HUES48 (cell line): ENCODE results near the gene SAMM50.
"Not testable (repeated sequence)": the region's sequence is repeated elsewhere in the genome, so short reads cannot be mapped to it uniquely, and the experiment has no call there.

Source experiments
- H3K27ac ChIP-seq: one replicate; pipeline ENCODE4 v1.7.0; 2013; ENCODE audit warnings: low read depth, low read length, inconsistent platforms
- H3K27me3 ChIP-seq: 2 replicates; pipeline ENCODE4 v1.6.1; 2013; ENCODE audit warnings: mild to moderate bottlenecking, low read length; ENCODE audit not compliant: control insufficient read depth, insufficient read depth
- H3K36me3 ChIP-seq: 2 replicates; pipeline ENCODE4 v1.6.1; 2013; ENCODE audit warnings: low read length; ENCODE audit not compliant: control insufficient read depth, insufficient read depth
- H3K4me1 ChIP-seq: 2 replicates; pipeline ENCODE4 v1.6.1; 2013; ENCODE audit warnings: mild to moderate bottlenecking, low read length; ENCODE audit not compliant: control insufficient read depth, insufficient read depth
- H3K4me3 ChIP-seq: 2 replicates; pipeline ENCODE4 v1.5.1; 2013; ENCODE audit warnings: mild to moderate bottlenecking, low read depth, low read length
- H3K9ac ChIP-seq: 2 replicates; pipeline ENCODE4 v1.6.1; 2013; ENCODE audit warnings: mild to moderate bottlenecking, low read depth, low read length, moderate library complexity
- H3K9me3 ChIP-seq: 2 replicates; pipeline ENCODE4 v1.6.1; 2013; ENCODE audit warnings: low read length; ENCODE audit not compliant: control insufficient read depth, insufficient read depth

Gene SAMM50

DNA sequence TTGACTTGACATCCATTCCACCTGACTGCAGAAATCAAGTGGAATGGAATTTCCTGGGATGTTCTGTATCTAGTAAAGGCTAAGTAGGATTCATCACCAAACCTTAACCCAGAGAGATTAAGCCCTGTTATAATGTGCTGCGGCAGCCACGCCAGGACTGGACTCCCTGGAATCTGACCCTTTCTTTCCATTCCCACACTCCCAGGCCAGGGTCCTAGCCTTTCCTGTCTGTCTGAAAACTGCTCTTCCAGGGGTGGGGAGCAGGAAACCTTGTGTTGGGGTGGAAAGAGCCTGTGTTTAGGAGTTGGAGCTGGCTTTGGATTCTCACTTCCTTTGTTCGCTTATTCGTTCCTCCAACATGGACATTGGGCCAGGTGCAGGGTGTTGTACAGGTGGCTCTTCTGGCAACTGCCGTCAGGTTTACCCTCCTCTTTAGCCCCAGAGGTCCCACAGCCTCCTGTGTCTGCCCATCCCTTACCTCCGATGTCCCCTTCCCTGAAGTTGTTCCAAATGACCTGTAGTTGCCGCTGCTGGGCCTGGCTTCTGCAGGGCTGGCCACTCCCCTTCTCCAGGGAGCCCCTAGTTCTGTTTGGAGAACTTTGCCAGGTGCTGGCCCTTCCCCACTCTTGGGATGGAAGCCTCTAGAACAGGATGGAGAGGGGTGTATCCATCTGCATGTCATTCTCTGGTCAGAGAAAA, 48.3 kb downstream of the SAMM50 start:
- H3K27me3 ChIP-seq, result no peaks in the 10 kb centered on the region
- peaks cover 9% of the 10 kb centered on the region for H3K36me3 ChIP-seq
- H3K4me1 ChIP-seq, result no peaks in the 10 kb centered on the region
- H3K4me3 ChIP-seq, result no peak overlapping the region
- no peak overlapping the region for H3K27ac ChIP-seq
- no peaks in the 10 kb centered on the region for H3K9me3 ChIP-seq
- H3K9ac ChIP-seq, result no peak overlapping the region

DNA sequence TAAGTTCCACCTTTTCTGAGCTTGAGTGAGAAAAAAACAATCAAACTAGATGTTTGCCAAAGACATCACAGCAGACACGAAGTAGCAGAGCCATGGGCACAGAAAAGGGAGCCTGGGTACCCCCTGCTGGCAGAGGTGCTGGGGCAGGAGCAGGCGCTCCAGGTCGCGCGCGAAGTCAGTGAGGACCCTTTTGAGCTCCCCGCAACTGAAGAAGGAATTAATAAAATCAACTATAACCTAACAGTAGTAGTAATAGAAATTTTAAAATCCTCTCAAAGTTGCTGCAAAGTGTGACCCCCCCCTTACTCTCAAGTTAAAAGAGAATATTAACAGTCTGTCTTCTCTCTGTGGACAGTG, 48.8 kb downstream of the SAMM50 start:
- no peaks in the 10 kb centered on the region for H3K27me3 ChIP-seq
- no peak overlapping the region for H3K9ac ChIP-seq
- no peaks in the 10 kb centered on the region for H3K9me3 ChIP-seq
- H3K27ac ChIP-seq, result no peak overlapping the region
- H3K36me3 ChIP-seq, result peaks cover 4% of the 10 kb centered on the region
- no peaks in the 10 kb centered on the region for H3K4me1 ChIP-seq
- H3K4me3 ChIP-seq, result no peak overlapping the region

DNA sequence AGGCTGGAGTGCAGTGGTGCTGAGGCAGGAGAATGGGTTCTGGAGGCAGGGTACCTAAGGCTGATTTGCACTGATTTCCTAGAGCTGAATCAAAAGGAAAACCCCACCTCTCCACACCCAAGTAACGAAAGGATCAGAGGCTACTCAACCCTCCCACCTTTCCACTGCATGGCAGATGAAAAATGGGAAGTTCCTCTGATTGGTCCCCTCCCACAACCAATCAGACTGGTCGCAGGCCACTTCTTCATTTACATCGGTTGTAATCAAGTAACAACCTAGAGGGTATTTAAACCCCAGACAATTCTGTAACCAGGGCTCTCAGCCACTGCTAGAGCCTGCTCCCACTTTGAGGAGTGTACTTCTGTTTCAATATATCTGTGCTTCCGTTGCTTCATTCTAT, 50.3 kb downstream of the SAMM50 start:
- H3K4me1 ChIP-seq, result no peaks in the 10 kb centered on the region
- no peaks in the 10 kb centered on the region for H3K9me3 ChIP-seq
- no peak overlapping the region for H3K4me3 ChIP-seq
- no peak overlapping the region for H3K27ac ChIP-seq
- no peaks in the 10 kb centered on the region for H3K27me3 ChIP-seq
- no peaks in the 10 kb centered on the region for H3K36me3 ChIP-seq
- no peak overlapping the region for H3K9ac ChIP-seq

GRCh38 chr22:44012162-44012561, 56.9 kb downstream of the SAMM50 start:
- H3K36me3 ChIP-seq, result no peaks in the 10 kb centered on the region
- H3K4me3 ChIP-seq, result no peak overlapping the region
- no peaks in the 10 kb centered on the region for H3K27me3 ChIP-seq
- no peak overlapping the region for H3K9ac ChIP-seq
- H3K4me1 ChIP-seq, result no peaks in the 10 kb centered on the region
- H3K9me3 ChIP-seq, result no peaks in the 10 kb centered on the region
- no peak overlapping the region for H3K27ac ChIP-seq

GRCh38 chr22:44012591-44012990, 57.3 kb downstream of the SAMM50 start:
- Histone ChIP-seq H3K27ac (no peak overlapping the region), H3K9ac (no peak overlapping the region), H3K27me3 (no peaks in the 10 kb centered on the region), H3K9me3 (no peaks in the 10 kb centered on the region), H3K4me1 (no peaks in the 10 kb centered on the region), H3K36me3 (no peaks in the 10 kb centered on the region), H3K4me3 (no peak overlapping the region)

DNA sequence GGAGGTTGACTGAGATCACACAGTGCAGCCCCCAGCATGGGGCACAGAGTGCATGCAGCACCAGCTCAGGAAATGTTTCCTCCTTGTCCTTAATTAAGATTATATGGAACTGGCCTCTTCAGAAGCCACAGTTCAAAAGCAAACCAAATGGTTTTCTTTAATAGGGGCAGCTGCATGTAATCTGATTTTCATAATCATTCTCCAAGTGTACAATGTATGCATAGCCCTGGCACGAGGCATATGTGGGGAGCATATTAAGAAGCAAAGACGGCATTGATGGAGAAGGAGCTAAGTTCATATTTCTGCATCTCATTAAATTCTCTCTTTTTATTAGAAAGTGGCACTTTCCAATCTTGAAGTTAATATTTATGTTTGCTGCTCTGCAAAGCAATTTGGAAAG, 59.0 kb downstream of the SAMM50 start:
- H3K36me3 ChIP-seq, result no peaks in the 10 kb centered on the region
- no peaks in the 10 kb centered on the region for H3K4me1 ChIP-seq
- H3K9me3 ChIP-seq, result no peaks in the 10 kb centered on the region
- H3K27me3 ChIP-seq, result no peaks in the 10 kb centered on the region
- no peak overlapping the region for H3K4me3 ChIP-seq
- no peak overlapping the region for H3K9ac ChIP-seq
- no peak overlapping the region for H3K27ac ChIP-seq

- H3K4me1 ChIP-seq, H3K27me3 ChIP-seq, H3K4me3 ChIP-seq, H3K9me3 ChIP-seq, H3K36me3 ChIP-seq, H3K9ac ChIP-seq, H3K27ac ChIP-seq: not testable (repeated sequence)
Measured at GRCh38 chr22:44016586-44016985, 61.3 kb downstream of the SAMM50 start.

- no peak overlapping the region for H3K4me3 ChIP-seq
- H3K36me3 ChIP-seq, result no peaks in the 10 kb centered on the region
- no peak overlapping the region for H3K27ac ChIP-seq
- no peaks in the 10 kb centered on the region for H3K27me3 ChIP-seq
- no peak overlapping the region for H3K9ac ChIP-seq
- H3K4me1 ChIP-seq, result no peaks in the 10 kb centered on the region
- H3K9me3 ChIP-seq, result no peaks in the 10 kb centered on the region
Measured at GRCh38 chr22:44018594-44018993, 63.4 kb downstream of the SAMM50 start.

- H3K9ac ChIP-seq, result no peak overlapping the region
- no peak overlapping the region for H3K27ac ChIP-seq
- no peak overlapping the region for H3K4me3 ChIP-seq
- H3K4me1 ChIP-seq, result no peaks in the 10 kb centered on the region
- no peaks in the 10 kb centered on the region for H3K9me3 ChIP-seq
- no peaks in the 10 kb centered on the region for H3K27me3 ChIP-seq
- no peaks in the 10 kb centered on the region for H3K36me3 ChIP-seq
Measured at GRCh38 chr22:44019416-44019815, 64.2 kb downstream of the SAMM50 start.

- H3K4me3 ChIP-seq, result no peak overlapping the region
- no peaks in the 10 kb centered on the region for H3K9me3 ChIP-seq
- no peaks in the 10 kb centered on the region for H3K4me1 ChIP-seq
- H3K27me3 ChIP-seq, result no peaks in the 10 kb centered on the region
- H3K36me3 ChIP-seq, result no peaks in the 10 kb centered on the region
- H3K9ac ChIP-seq, result no peak overlapping the region
- H3K27ac ChIP-seq, result no peak overlapping the region
Measured at GRCh38 chr22:44019846-44020245, 64.6 kb downstream of the SAMM50 start.

GRCh38 chr22:44020981-44021380, 65.7 kb downstream of the SAMM50 start:
- H3K36me3 ChIP-seq, result no peaks in the 10 kb centered on the region
- no peak overlapping the region for H3K9ac ChIP-seq
- no peak overlapping the region for H3K27ac ChIP-seq
- H3K4me1 ChIP-seq, result no peaks in the 10 kb centered on the region
- no peak overlapping the region for H3K4me3 ChIP-seq
- no peaks in the 10 kb centered on the region for H3K9me3 ChIP-seq
- no peaks in the 10 kb centered on the region for H3K27me3 ChIP-seq
